SH-SY5Y (cell line): ENCODE data around the gene HOXC11.

Experiments used
- GATA2 ChIP-seq: IDR thresholded peaks from 2 replicates; pipeline ENCODE4 v1.6.1; 2011; ENCODE audit warnings: mild to moderate bottlenecking, low read depth, low read length
- GATA3 ChIP-seq: IDR thresholded peaks from 2 replicates; pipeline ENCODE4 v1.6.1; 2011; ENCODE audit warnings: low read depth, mild to moderate bottlenecking, low read length, moderate library complexity

Gene HOXC11

GRCh38 chr12:53950789-53951576 is 21.9 kb upstream of the HOXC11 start:
- no peak for TF ChIP-seq GATA3
- TF ChIP-seq GATA2, result no peak

- TF ChIP-seq GATA2 (no peak), GATA3 (no peak)
Observed at GRCh38 chr12:53951577-53952334, 21.2 kb upstream of the HOXC11 start.

- no peak for TF ChIP-seq GATA2
- no peak for TF ChIP-seq GATA3
Observed at GRCh38 chr12:53952335-53952694, 20.6 kb upstream of the HOXC11 start.

GRCh38 chr12:53952871-53953734 is 19.8 kb upstream of the HOXC11 start:
- no peak for TF ChIP-seq GATA2

GRCh38 chr12:53953831-53954693 is 18.9 kb upstream of the HOXC11 start:
- TF ChIP-seq GATA2, result no peak
- no peak for TF ChIP-seq GATA3

- TF ChIP-seq GATA2 (no peak), GATA3 (no peak)
Observed at GRCh38 chr12:53954694-53955035, 18.3 kb upstream of the HOXC11 start, which contains the start of gene HOXC12. Gene HOXC12 (plus strand): TSS chr12:53954903. CDS start chr12:53954930, 27 bp downstream.

- TF ChIP-seq GATA2 (no peak), GATA3 (no peak)
Observed at GRCh38 chr12:53955036-53955775, 17.7 kb upstream of the HOXC11 start.

- TF ChIP-seq GATA3 (no peak), GATA2 (no peak)
Observed at GRCh38 chr12:53955776-53956250, 17.1 kb upstream of the HOXC11 start.

GRCh38 chr12:53956251-53956887 is 16.6 kb upstream of the HOXC11 start:
- TF ChIP-seq GATA2, result no peak
- no peak for TF ChIP-seq GATA3

GRCh38 chr12:53956914-53957536 is 15.9 kb upstream of the HOXC11 start:
- TF ChIP-seq GATA2, result no peak
- TF ChIP-seq GATA3, result no peak

GRCh38 chr12:53958128-53958527 is 14.8 kb upstream of the HOXC11 start:
- no peak for TF ChIP-seq GATA2
- TF ChIP-seq GATA3, result no peak

- TF ChIP-seq GATA3 (no peak), GATA2 (no peak)
Observed at GRCh38 chr12:53959314-53959713, 13.6 kb upstream of the HOXC11 start.
